Loucy (cell line): ENCODE results near the gene LETM1.

ENCODE experiments used
- CTCF ChIP-seq: fragments of 200-600 bp; sonication (generic); conservative IDR thresholded peaks from 2 replicates; pipeline ENCODE4 v1.5.1; 2014; ENCODE audit warnings: mild to moderate bottlenecking, antibody characterized with exemption, low read length
- EZH2phosphoT487 ChIP-seq: fragments of 200-600 bp; IDR thresholded peaks from 2 replicates; pipeline ENCODE4 v1.6.1; 2018; ENCODE audit warnings: antibody characterized with exemption, mild to moderate bottlenecking, moderate library complexity, borderline replicate concordance

- TF ChIP-seq CTCF (peak; percentile 90), EZH2phosphoT487 (no peak)
Observed at GRCh38 chr4:1809754-1810502, 46.0 kb downstream of the LETM1 start.
